Endodermal cell (in vitro differentiated cells): Measurements from ENCODE around the gene TNFRSF25. TPM values are rescaled to one million over a fixed set of nuclear protein-coding genes. Genes with fewer than 3 reads are reported as not detected.

Experiments
- DNase-seq: peaks from one replicate; pipeline ENCODE4 v3.0.0-alpha.2; 2017
- H3K27ac ChIP-seq: 2 replicates; pipeline ENCODE4 v1.5.1; 2013; ENCODE audit warnings: mild to moderate bottlenecking, low read depth, low read length, moderate library complexity
- H3K27me3 ChIP-seq: 2 replicates; pipeline ENCODE4 v1.6.1; 2013; ENCODE audit warnings: mild to moderate bottlenecking, low read length, moderate library complexity; ENCODE audit not compliant: insufficient read depth, control insufficient read depth, poor library complexity, severe bottlenecking
- H3K36me3 ChIP-seq: 2 replicates; pipeline ENCODE4 v1.7.0; 2013; ENCODE audit warnings: mild to moderate bottlenecking, low read length, moderate library complexity; ENCODE audit not compliant: control insufficient read depth, insufficient read depth
- H3K4me1 ChIP-seq: one replicate; pipeline ENCODE4 v1.7.0; 2013; ENCODE audit warnings: low read length; ENCODE audit not compliant: control insufficient read depth, insufficient read depth
- H3K4me3 ChIP-seq: 2 replicates; pipeline ENCODE4 v1.5.1; 2013; ENCODE audit warnings: mild to moderate bottlenecking, low read length, moderate library complexity
- H3K9ac ChIP-seq: 2 replicates; pipeline ENCODE4 v1.6.1; 2013; ENCODE audit warnings: mild to moderate bottlenecking, low read length, moderate library complexity; ENCODE audit not compliant: poor library complexity, severe bottlenecking; ENCODE audit errors: extremely low read depth
- H3K9me3 ChIP-seq: 2 replicates; pipeline ENCODE4 v1.6.1; 2013; ENCODE audit warnings: mild to moderate bottlenecking, low read length, moderate library complexity; ENCODE audit not compliant: control insufficient read depth
- H3K27ac Mint-ChIP-seq: 2 replicates; pipeline ENCODE4 v1.8.0; 2020; ENCODE audit warnings: mixed read lengths
- H3K27me3 Mint-ChIP-seq: 2 replicates; pipeline ENCODE4 v1.8.0; 2021; ENCODE audit warnings: mild to moderate bottlenecking, mixed read lengths; ENCODE audit not compliant: insufficient read depth
- H3K36me3 Mint-ChIP-seq: 2 replicates; pipeline ENCODE4 v1.8.0; 2020; ENCODE audit warnings: low read depth, mixed read lengths
- H3K4me1 Mint-ChIP-seq: 2 replicates; pipeline ENCODE4 v1.8.0; 2020; ENCODE audit warnings: mixed read lengths
- H3K4me3 Mint-ChIP-seq: 2 replicates; pipeline ENCODE4 v1.8.0; 2020; ENCODE audit warnings: mild to moderate bottlenecking, moderate library complexity, mixed read lengths
- H3K9me3 Mint-ChIP-seq: 2 replicates; pipeline ENCODE4 v1.8.0; 2020; ENCODE audit warnings: mild to moderate bottlenecking, mixed read lengths
- WGBS, 2 experiments: methylation state at CpG; one replicate each; pipeline versions ENCODE4 v1.1.5 to v1.1.7; 2013; ENCODE audit warnings: missing lambda C conversion rate in 2 of 2, mixed read lengths in 1 of 2; ENCODE audit not compliant: insufficient coverage in 1 of 2, insufficient read length in 1 of 2; 5-methylcytosine and 5-hydroxymethylcytosine counted together
- total RNA-seq, 2 donors: library from RNA; stranded (reverse); fragmentation: NEBNext Ultra II Directional in 1 of 2; extraction: Animal tissue kit (Norgen Biotek cat#: 25700) in 1 of 2; gene quantifications; 2 replicates in 1 of 2; 3 replicates in 1 of 2; pipeline ENCODE4 v1.2.1, GENCODE V29; 2021
- TF ChIP-seq, protein P1 (sequence below): fragments of 200-600 bp; sonication (generic); conservative IDR thresholded peaks from 2 replicates; pipeline ENCODE4 v1.5.0; 2021; ENCODE audit warnings: antibody characterized with exemption, mild to moderate bottlenecking

Gene TNFRSF25
- total RNA-seq, 2 donors from 2014 or later = 25.9 to 26.9 TPM

- TF ChIP-seq, protein P1, sequence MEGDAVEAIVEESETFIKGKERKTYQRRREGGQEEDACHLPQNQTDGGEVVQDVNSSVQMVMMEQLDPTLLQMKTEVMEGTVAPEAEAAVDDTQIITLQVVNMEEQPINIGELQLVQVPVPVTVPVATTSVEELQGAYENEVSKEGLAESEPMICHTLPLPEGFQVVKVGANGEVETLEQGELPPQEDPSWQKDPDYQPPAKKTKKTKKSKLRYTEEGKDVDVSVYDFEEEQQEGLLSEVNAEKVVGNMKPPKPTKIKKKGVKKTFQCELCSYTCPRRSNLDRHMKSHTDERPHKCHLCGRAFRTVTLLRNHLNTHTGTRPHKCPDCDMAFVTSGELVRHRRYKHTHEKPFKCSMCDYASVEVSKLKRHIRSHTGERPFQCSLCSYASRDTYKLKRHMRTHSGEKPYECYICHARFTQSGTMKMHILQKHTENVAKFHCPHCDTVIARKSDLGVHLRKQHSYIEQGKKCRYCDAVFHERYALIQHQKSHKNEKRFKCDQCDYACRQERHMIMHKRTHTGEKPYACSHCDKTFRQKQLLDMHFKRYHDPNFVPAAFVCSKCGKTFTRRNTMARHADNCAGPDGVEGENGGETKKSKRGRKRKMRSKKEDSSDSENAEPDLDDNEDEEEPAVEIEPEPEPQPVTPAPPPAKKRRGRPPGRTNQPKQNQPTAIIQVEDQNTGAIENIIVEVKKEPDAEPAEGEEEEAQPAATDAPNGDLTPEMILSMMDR = no peak
- DNase-seq = no peak
- H3K9me3 ChIP-seq = no peaks in the 10 kb centered on the region
- H3K4me1 Mint-ChIP-seq = peaks cover 2% of the 10 kb centered on the region
- peaks cover 44% of the 10 kb centered on the region for H3K36me3 Mint-ChIP-seq
- H3K9me3 Mint-ChIP-seq = no peaks in the 10 kb centered on the region
- peaks cover 24% of the 10 kb centered on the region for H3K36me3 ChIP-seq
- H3K27ac ChIP-seq = no peak overlapping the region
- no peak overlapping the region for H3K9ac ChIP-seq
- peaks cover 18% of the 10 kb centered on the region for H3K27me3 Mint-ChIP-seq
- H3K4me1 ChIP-seq = no peaks in the 10 kb centered on the region
- WGBS, 2 experiments = 93 to 95% methylated on average over 2 to 12 of the region's 12 CpGs
- no peak overlapping the region for H3K4me3 Mint-ChIP-seq
- H3K27me3 ChIP-seq = no peaks in the 10 kb centered on the region
- no peak overlapping the region for H3K27ac Mint-ChIP-seq
- no peak overlapping the region for H3K4me3 ChIP-seq
Measured at GRCh38 chr1:6467224-6467623, 1.3 kb upstream of the TNFRSF25 start.

GRCh38 chr1:6466751-6467150 is 778 bp upstream of the TNFRSF25 start:
- Mint-ChIP-seq H3K36me3 (peaks cover 44% of the 10 kb centered on the region), H3K4me1 (peaks cover 2% of the 10 kb centered on the region), H3K27me3 (peaks cover 18% of the 10 kb centered on the region), H3K27ac (no peak overlapping the region), H3K4me3 (no peak overlapping the region), H3K9me3 (no peaks in the 10 kb centered on the region)
- DNase-seq = no peak
- Histone ChIP-seq H3K27ac (no peak overlapping the region), H3K27me3 (no peaks in the 10 kb centered on the region), H3K4me1 (no peaks in the 10 kb centered on the region), H3K36me3 (peaks cover 19% of the 10 kb centered on the region), H3K9ac (no peak overlapping the region), H3K4me3 (no peak overlapping the region), H3K9me3 (no peaks in the 10 kb centered on the region)
- TF ChIP-seq, protein P1 = no peak
- 92 to 95% methylated on average over 4 to 5 of the region's 5 CpGs for WGBS, 2 experiments

DNA sequence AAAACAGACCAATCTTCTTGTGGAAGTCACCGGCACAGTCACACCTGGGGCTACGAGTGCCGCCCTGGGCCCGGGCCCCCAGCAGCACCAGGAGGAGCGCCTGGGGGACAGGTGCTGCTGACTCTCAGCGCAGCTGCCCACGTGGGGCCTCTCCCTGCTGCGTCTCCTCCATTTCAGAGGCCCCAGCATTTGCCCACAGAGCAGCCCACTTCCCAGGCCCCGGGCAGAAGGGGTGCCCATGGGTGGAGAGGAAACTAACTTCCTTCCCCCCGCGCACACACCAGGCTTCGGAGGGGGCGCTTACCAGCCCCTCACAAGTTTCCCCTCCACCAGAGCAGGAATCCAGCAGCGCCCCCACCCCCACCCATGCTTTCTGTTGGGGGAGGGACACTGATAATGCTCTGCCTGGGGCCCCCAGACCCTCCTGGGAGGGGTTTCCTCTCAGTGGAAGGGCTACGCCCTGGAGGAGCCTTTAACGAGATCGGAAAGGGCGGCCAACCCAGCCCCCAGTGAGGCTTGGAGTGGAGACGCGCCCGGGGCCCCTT is 440 bp downstream of the TNFRSF25 start:
- H3K9ac ChIP-seq = no peak overlapping the region
- H3K36me3 Mint-ChIP-seq = peaks cover 51% of the 10 kb centered on the region
- H3K4me1 Mint-ChIP-seq = peaks cover 2% of the 10 kb centered on the region
- H3K4me3 ChIP-seq = no peak overlapping the region
- no peaks in the 10 kb centered on the region for H3K27me3 ChIP-seq
- H3K27ac ChIP-seq = no peak overlapping the region
- WGBS, 2 experiments = 85 to 89% methylated on average over 16 to 21 of the region's 21 CpGs
- TF ChIP-seq, protein P1 = no peak
- no peak overlapping the region for H3K4me3 Mint-ChIP-seq
- peaks cover 14% of the 10 kb centered on the region for H3K36me3 ChIP-seq
- no peaks in the 10 kb centered on the region for H3K9me3 Mint-ChIP-seq
- no peak for DNase-seq
- H3K4me1 ChIP-seq = no peaks in the 10 kb centered on the region
- no peaks in the 10 kb centered on the region for H3K9me3 ChIP-seq
- H3K27ac Mint-ChIP-seq = no peak overlapping the region
- peaks cover 16% of the 10 kb centered on the region for H3K27me3 Mint-ChIP-seq
